ENCODE results near the gene GRPEL1.
A peak's percentile ranks its signal among the peaks of the same experiment; 100 is the strongest.

The GRPEL1 gene

GRCh38 chr4:7045961-7046921 is 21.6 kb downstream of the GRPEL1 start:
- DNase-seq (ENCODE audit: low read depth in 2 of 2, low spot score in 1 of 2), result no peak

DNA sequence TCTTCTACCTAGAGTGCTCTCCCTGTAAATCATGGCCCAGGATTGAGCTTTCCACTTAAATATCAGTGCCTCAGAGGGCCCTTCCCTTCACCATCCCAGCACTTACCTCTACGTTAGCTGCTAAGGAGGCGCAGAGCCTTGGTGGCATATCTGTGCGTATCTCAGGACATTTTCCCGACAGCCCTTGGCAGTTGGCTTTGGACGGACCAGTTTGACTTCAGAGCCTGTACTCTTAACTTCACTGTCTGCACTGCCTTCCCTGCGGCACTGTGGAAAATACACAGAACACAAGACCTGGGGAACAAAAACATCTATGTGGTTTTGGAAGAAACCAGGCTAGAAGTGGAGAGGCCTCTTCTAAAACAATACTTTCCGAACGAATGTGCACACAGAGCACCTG is 22.3 kb downstream of the GRPEL1 start:
- DNase-seq (ENCODE audit: low read depth in 2 of 2, low spot score in 1 of 2), result no peak

DNA sequence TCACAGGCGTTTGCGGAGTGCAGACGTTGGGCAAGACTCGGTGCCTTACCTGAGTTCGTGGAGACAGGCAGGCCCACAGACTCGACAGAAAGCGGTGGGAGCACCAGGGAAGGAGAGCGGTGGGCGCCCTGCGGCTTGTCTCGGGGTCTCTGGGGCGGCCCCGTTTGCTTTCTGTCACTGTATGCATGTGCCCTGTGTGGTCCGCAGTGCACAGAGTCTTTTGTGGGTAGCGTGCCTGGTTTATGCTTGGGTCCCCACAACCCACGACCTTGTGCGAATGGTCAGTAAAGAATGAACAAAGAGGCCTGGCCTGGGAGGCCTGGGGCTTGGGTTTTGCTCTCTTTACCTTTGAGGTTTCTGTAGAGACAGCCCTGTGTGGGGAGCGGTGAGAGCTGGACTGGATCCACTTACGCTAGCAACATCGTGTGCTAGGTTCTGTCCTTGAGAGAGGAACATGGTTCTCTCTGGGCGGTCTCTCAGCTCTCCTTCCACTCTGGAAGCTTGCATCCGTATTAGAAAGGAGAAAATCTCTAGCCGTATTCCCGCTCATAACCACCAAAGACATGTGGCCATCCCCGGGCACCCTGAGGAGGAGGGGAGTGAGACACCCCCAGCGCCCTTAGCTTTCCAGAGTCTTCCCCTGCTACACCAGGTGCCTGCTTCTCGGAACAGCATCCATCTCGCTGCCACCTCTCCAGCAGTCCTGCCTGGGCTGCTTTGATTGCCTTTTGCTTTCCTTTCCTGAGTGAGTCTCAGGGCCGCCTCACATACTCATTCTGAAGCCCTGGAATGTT is 23.5 kb downstream of the GRPEL1 start:
- DNase-seq (ENCODE audit: low read depth in 2 of 2, low spot score in 1 of 2), result no peak

DNA sequence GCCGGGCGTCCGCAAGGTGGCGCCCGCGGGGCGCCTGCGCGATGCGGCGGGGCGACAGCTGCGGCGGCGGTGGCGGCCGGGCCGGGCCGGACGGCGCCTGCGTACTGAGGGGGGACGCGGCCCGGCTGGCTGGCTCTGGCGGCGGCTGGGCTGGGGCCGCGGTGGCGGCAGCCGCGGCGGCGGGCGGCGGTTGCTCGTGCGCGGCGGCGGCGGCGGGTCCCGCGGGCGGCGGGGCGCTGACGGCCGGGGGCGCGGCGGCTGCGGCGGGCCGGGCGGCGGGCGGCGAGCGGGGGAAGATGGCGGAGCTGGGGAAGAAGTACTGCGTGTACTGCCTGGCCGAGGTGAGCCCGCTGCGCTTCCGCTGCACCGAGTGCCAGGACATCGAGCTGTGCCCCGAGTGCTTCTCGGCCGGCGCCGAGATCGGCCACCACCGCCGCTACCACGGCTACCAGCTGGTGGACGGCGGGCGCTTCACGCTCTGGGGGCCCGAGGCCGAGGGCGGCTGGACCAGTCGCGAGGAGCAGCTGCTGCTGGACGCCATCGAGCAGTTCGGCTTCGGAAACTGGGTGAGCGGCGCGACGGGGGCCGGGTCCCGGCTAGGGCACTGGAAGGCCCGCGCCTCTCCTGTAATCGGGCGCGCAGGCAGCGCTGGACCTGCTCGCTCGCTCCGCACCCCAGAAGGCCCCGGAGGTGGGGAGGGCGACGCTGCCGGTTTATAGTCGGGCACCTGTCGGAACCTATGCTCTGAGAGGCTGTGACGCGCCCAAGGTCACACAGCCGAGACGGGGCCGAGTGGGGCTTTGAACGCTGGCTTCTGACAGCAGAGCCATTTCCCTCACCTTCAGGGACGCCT is 24.4 kb downstream of the GRPEL1 start, which contains the start of gene TADA2B:
TSS of gene TADA2B (plus strand) at position 89 of the 853 bp plus-strand sequence. CDS start at position 297, 208 bp downstream.
- DNase-seq (ENCODE audit: low read depth in 2 of 2, low spot score in 1 of 2), result peak in 1 of 2 donors; percentile 12

GRCh38 chr4:7042503-7043283 is 25.2 kb downstream of the GRPEL1 start:
- DNase-seq (ENCODE audit: low read depth in 2 of 2, low spot score in 1 of 2), result peak; percentile 69 to 87

GRCh38 chr4:7041801-7042502 is 25.9 kb downstream of the GRPEL1 start:
- no peak for DNase-seq (ENCODE audit: low read depth in 2 of 2, low spot score in 1 of 2)

DNA sequence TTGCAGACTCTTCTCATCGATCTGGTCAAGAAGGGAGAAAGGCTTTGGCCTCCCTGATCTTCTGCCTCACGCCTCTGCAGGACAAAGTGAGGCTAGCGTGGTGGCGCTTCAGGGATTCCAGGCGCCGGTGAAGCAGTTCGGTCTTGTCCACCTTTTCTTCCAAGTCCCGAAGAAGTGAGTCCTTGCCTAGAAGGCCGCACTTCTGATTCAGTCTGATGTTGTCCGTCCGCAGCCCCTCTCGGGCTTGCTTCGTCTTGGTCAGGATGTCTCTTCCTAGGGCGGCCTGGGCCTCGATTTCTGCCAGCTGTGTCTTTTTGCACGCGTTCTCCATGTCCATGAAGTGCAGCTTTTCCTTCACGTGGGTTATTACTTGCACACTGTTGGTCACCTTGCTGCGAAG is 26.6 kb downstream of the GRPEL1 start:
- no peak for DNase-seq (ENCODE audit: low read depth in 2 of 2, low spot score in 1 of 2)

DNA sequence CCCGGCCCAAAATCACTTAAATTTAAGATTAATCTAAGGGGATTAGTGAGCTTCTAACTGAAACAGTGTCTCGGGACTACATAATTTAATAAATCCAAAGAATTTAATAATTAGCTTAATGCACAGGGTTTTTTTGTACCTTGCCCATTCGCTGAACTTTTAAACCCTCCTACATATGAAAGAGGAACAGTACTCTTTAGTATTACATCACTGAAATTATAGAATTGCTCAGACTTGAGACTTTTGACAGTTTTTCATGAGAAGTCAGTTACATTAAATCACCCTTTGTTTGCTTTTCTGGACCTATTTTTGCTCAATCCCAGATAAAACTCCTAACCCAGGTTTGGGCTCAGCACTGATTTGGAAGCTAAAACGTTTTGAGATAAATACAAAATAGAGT is 27.1 kb downstream of the GRPEL1 start:
- no peak for DNase-seq (ENCODE audit: low read depth in 2 of 2, low spot score in 1 of 2)

- DNase-seq (ENCODE audit: low read depth in 2 of 2, low spot score in 1 of 2), result no peak
Measured at GRCh38 chr4:7037425-7037824, 30.4 kb downstream of the GRPEL1 start.

DNA sequence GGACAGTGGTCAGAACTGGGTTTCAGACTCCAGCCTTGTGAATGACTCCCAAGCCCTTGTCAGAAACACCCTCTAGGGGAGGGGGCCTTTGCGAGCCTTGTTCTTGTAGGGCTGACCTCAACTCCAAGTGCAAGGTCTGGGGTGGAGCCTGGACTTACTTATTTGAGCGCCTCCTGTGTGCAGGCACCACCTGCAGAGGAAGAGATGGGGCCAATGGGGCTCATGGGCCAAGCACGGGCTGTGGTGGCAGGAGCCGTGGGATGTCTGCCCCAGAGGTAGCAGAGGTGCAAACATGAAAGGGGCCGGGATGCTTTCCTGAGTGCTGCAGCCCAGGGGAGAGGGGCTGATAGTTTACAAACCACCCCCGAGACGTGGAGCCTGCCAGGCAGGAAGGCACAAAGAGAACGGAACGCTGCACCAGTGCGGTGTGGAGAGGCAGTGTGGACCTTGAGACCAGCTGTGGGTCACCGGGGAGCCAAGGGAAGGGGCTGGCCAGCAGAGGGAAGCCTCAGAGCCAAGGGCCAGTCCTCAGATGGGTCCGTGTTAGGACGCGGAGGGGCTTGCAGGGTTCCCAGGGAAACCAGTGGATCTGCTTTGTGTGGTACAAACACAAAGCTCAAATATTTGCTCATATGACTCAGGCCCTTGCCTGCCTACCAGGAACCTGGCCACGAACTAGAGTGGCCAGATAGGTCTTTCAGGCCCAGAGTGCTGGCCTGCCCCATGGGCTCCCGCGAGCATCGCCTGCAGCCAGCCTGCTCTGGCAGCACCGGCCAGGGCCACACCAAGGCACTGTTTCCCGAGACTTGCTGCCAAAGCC is 33.4 kb downstream of the GRPEL1 start:
- no peak for DNase-seq (ENCODE audit: low read depth in 2 of 2, low spot score in 1 of 2)

DNA sequence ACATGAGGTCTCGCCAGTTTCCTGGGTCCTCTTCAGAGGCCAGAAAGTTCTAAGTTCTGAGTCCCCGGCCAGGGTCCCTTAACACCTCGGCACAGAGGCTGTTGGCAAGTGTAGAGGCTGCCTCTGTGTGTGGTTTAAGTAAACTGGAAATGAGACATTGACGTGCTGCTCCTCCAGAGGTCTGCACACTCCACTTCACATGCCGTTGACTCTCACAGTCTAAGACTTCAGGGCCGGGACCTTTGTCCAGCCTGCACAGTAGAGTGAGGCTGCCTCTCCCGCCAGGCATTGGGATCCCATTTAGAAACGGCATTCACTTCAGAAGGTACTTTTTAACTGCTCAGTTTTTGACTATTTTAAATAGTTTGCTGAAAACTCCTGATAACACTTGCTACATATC is 35.3 kb downstream of the GRPEL1 start:
- DNase-seq (ENCODE audit: low read depth in 2 of 2, low spot score in 1 of 2), result no peak

- DNase-seq (ENCODE audit: low read depth in 2 of 2, low spot score in 1 of 2), result no peak
Measured at GRCh38 chr4:7031558-7032449, 36.1 kb downstream of the GRPEL1 start.

- no peak for DNase-seq (ENCODE audit: low read depth in 2 of 2, low spot score in 1 of 2)
Measured at GRCh38 chr4:7030856-7031255, 37.0 kb downstream of the GRPEL1 start.

DNA sequence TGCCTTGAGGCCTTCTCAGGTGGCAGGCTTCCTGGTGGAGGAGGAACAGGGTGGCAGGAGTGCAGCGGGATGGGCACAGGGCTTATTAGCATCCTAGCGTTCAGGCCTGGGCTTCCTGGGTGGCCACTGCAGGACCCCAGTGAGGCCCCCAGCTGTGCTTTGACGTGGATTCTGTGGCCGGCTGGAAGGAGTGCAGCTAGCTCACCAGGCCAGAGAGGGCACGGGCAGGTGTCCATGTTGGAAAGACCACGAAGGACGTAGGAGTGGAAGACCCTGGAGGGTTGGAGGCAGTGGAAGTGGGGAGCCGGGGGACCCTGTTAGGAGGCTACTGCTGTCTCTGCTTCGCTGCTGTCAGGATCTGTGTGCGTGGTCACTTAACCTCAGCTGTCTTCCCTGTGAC is 37.9 kb downstream of the GRPEL1 start:
- no peak for DNase-seq (ENCODE audit: low read depth in 2 of 2, low spot score in 1 of 2)

- no peak for DNase-seq (ENCODE audit: low read depth in 2 of 2, low spot score in 1 of 2)
Measured at GRCh38 chr4:7029212-7029611, 38.7 kb downstream of the GRPEL1 start.

- no peak for DNase-seq (ENCODE audit: low read depth in 2 of 2, low spot score in 1 of 2)
Measured at GRCh38 chr4:7027913-7028312, 40.0 kb downstream of the GRPEL1 start.

- DNase-seq (ENCODE audit: low read depth in 2 of 2, low spot score in 1 of 2), result no peak
Measured at GRCh38 chr4:7027284-7027683, 40.6 kb downstream of the GRPEL1 start.

DNA sequence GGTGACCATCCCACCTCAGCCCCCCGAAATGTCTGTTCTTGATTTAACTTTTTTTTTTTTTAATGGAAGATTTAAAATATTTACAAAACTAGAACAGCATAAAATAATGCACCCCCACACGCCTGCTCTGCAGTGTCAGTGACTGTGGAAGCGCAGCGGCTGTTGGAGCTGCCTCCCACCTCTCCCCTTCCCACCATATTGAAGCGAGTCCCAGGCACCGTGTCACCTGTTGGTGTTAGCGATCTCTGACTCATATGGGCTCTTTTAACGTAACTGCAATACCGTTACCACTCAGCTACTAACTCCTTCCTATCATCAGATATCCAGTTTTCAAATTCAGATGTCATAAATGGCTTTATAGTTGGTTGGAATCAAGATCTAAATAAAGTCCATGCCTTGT is 41.8 kb downstream of the GRPEL1 start:
- no peak for DNase-seq (ENCODE audit: low read depth in 2 of 2, low spot score in 1 of 2)

All from stimulated activated CD8-positive, alpha-beta memory T cell treated with anti-CD3 and anti-CD28 coated beads, Interleukin-4, amount 100 ng/mL, for 4 hours (primary cell).